ENCODE results near the gene LRRTM4. TPM values are rescaled to one million over a fixed set of nuclear protein-coding genes. Genes with fewer than 3 reads are reported as not detected.

LRRTM4 gene
- total RNA-seq, 1 experiment from 2014 or later = not detected

DNA sequence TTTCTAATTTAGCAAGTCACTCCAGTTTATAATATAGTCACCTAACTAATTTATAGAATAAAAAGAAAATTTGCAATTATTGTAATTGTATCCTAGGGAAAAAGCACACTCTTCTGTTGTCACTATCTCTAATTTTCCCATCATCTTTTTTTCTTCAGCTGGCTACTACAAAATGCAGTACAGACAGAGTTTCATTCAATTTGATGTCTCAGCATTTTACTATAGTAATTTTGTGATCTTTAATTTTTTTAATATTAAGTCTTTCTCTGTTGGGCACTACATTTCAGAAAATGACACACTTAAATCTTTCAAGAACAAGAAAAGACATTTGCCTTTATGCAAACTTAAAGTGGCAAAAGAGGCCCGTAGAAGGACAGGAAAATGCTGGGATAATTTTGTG, 118.0 kb downstream of the LRRTM4 start:
- Mint-ChIP-seq H3K27ac (ENCODE audit: low read depth, unreplicated experiment) (no peak overlapping the region), H3K4me3 (ENCODE audit: unreplicated experiment) (no peak overlapping the region), H3K36me3 (ENCODE audit: insufficient read depth, unreplicated experiment) (no peaks in the 10 kb centered on the region), H3K27me3 (ENCODE audit: insufficient read depth, unreplicated experiment) (peaks cover 46% of the 10 kb centered on the region), H3K4me1 (ENCODE audit: insufficient read depth, unreplicated experiment) (no peaks in the 10 kb centered on the region), H3K9me3 (ENCODE audit: unreplicated experiment) (no peaks in the 10 kb centered on the region)
- intact Hi-C loops (cut with micrococcal nuclease) = no loop called here
- TF ChIP-seq, protein P1, sequence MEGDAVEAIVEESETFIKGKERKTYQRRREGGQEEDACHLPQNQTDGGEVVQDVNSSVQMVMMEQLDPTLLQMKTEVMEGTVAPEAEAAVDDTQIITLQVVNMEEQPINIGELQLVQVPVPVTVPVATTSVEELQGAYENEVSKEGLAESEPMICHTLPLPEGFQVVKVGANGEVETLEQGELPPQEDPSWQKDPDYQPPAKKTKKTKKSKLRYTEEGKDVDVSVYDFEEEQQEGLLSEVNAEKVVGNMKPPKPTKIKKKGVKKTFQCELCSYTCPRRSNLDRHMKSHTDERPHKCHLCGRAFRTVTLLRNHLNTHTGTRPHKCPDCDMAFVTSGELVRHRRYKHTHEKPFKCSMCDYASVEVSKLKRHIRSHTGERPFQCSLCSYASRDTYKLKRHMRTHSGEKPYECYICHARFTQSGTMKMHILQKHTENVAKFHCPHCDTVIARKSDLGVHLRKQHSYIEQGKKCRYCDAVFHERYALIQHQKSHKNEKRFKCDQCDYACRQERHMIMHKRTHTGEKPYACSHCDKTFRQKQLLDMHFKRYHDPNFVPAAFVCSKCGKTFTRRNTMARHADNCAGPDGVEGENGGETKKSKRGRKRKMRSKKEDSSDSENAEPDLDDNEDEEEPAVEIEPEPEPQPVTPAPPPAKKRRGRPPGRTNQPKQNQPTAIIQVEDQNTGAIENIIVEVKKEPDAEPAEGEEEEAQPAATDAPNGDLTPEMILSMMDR (IDR thresholded peaks at IDR 0.05; ENCODE audit: unreplicated experiment) = no peak
- no peak for DNase-seq (ENCODE audit: unreplicated experiment)
- no TSS peak for BruUV-seq (replicated peaks)
- POLR2A ChIA-PET = no interaction called here
- CTCF ChIA-PET = no interaction called here

DNA sequence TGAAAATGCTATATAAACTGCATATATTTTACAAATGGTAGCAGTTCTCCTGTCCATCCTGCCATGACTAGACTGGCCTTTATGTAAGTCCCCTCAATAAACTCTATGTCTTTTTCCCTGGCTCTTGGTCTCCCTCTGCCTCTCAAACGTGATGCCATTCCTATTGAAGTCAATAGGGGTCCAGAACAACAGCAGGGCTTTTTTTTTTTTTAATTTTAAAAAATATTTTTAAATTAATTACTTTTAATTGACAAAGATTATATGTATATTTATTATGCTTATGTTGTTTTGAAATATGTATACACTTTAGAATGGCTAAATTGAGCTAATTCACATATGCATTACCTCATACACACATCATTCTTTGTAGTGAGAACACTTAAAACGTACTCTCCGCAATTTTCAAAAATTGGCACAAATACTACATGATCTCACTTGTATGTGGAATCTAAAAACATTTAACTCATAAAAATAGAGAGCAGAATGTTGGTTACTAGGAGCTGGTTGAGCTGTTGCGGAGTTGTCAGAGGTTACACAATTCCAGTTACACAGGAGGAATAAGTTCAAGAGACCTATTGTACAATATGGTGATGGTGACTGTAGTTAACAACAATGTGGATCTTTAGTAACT, 123.1 kb downstream of the LRRTM4 start:
- POLR2A ChIA-PET = no interaction called here
- intact Hi-C loops (cut with micrococcal nuclease) = no loop called here

DNA sequence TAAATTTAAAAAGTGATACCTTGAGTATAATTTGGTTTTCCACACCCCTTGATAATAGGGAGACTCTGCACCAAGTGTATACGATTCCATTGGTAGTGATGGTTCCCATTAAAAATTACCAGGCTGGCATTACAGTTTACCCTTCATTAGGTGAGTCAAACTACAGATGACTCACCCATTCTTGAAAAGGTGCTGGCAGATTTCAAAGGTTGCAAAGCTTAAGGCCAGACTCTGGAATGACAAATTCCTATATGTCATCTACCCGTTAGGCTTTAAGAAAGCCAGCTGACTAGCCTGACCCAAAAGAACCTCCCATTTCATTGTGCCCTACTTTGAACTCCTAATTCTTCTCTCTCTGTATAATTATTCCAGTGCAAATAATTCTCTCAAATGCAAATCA, 124.4 kb downstream of the LRRTM4 start:
- peaks cover 58% of the 10 kb centered on the region for H3K27me3 Mint-ChIP-seq (ENCODE audit: insufficient read depth, unreplicated experiment)
- H3K4me1 Mint-ChIP-seq (ENCODE audit: insufficient read depth, unreplicated experiment) = no peaks in the 10 kb centered on the region
- H3K4me3 Mint-ChIP-seq (ENCODE audit: unreplicated experiment) = no peak overlapping the region
- peak; percentile 16 for DNase-seq (ENCODE audit: unreplicated experiment)
- H3K9me3 Mint-ChIP-seq (ENCODE audit: unreplicated experiment) = no peaks in the 10 kb centered on the region
- ChIA-PET POLR2A (no interaction called here), CTCF (no interaction called here)
- no peak overlapping the region for H3K27ac Mint-ChIP-seq (ENCODE audit: low read depth, unreplicated experiment)
- intact Hi-C loops (cut with micrococcal nuclease) = no loop called here
- TF ChIP-seq, protein P1 (IDR thresholded peaks at IDR 0.05; ENCODE audit: unreplicated experiment) = no peak
- no peaks in the 10 kb centered on the region for H3K36me3 Mint-ChIP-seq (ENCODE audit: insufficient read depth, unreplicated experiment)
- BruUV-seq (replicated peaks) = no TSS peak

More for the DNA sequence above, 123.1 kb downstream of the LRRTM4 start:
- Mint-ChIP-seq H3K27ac (ENCODE audit: low read depth, unreplicated experiment) (no peak overlapping the region), H3K4me1 (ENCODE audit: insufficient read depth, unreplicated experiment) (no peaks in the 10 kb centered on the region), H3K9me3 (ENCODE audit: unreplicated experiment) (no peaks in the 10 kb centered on the region), H3K4me3 (ENCODE audit: unreplicated experiment) (no peak overlapping the region), H3K36me3 (ENCODE audit: insufficient read depth, unreplicated experiment) (no peaks in the 10 kb centered on the region), H3K27me3 (ENCODE audit: insufficient read depth, unreplicated experiment) (peaks cover 54% of the 10 kb centered on the region)
- CTCF ChIA-PET = interaction anchor here (0.6 to 0.7 kb wide), 2 partner anchors 366 to 1331 kb away, joined by 3 to 4 read pairs; no protein-coding TSS in a partner anchor
- no peak for DNase-seq (ENCODE audit: unreplicated experiment)
- TF ChIP-seq, protein P1 (IDR thresholded peaks at IDR 0.05; ENCODE audit: unreplicated experiment) = no peak
- no TSS peak for BruUV-seq (replicated peaks)

DNA sequence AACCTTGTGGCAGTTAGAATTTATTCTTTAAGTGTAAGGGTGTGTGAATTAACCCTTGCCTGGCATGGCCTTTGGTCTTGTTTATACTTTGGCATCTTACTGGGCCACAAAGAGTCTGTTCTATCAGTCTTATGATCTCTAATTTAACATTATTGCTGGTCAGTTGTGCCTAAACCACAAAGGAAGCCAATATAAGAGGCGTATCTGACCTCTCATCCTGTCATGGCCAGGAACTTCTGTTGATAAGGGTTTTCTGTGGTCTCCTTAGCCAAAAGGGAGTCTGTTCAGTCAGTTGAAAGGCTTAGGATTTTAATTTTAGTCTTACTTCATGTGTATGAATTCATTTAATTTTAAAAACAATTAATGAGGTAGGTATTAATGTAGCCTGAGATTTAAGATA, 127.2 kb downstream of the LRRTM4 start:
- H3K9me3 Mint-ChIP-seq (ENCODE audit: unreplicated experiment) = no peaks in the 10 kb centered on the region
- no peak overlapping the region for H3K4me3 Mint-ChIP-seq (ENCODE audit: unreplicated experiment)
- H3K27me3 Mint-ChIP-seq (ENCODE audit: insufficient read depth, unreplicated experiment) = peaks cover 55% of the 10 kb centered on the region
- no TSS peak for BruUV-seq (replicated peaks)
- ChIA-PET POLR2A (no interaction called here), CTCF (no interaction called here)
- no peak overlapping the region for H3K27ac Mint-ChIP-seq (ENCODE audit: low read depth, unreplicated experiment)
- TF ChIP-seq, protein P1 (IDR thresholded peaks at IDR 0.05; ENCODE audit: unreplicated experiment) = no peak
- no peaks in the 10 kb centered on the region for H3K36me3 Mint-ChIP-seq (ENCODE audit: insufficient read depth, unreplicated experiment)
- DNase-seq (ENCODE audit: unreplicated experiment) = no peak
- intact Hi-C loops (cut with micrococcal nuclease) = no loop called here
- H3K4me1 Mint-ChIP-seq (ENCODE audit: insufficient read depth, unreplicated experiment) = no peaks in the 10 kb centered on the region
